DOHH2 (cell line): ENCODE measurements around the gene PSMB1.

Experiments
- EZH2phosphoT487 ChIP-seq: fragments of 200-600 bp; sonication (generic); IDR thresholded peaks from 2 replicates; pipeline ENCODE4 v1.6.1; 2017; ENCODE audit warnings: borderline replicate concordance, mild to moderate bottlenecking, antibody characterized with exemption, low read length, moderate library complexity, mixed read lengths
- TF ChIP-seq, protein P1 (sequence below): fragments of 200-600 bp; sonication (generic); IDR thresholded peaks from one replicate; pipeline ENCODE4 v1.5.1; 2014; ENCODE audit warnings: antibody characterized with exemption, mild to moderate bottlenecking, low read depth, low read length; ENCODE audit not compliant: poor library complexity, severe bottlenecking

DNA sequence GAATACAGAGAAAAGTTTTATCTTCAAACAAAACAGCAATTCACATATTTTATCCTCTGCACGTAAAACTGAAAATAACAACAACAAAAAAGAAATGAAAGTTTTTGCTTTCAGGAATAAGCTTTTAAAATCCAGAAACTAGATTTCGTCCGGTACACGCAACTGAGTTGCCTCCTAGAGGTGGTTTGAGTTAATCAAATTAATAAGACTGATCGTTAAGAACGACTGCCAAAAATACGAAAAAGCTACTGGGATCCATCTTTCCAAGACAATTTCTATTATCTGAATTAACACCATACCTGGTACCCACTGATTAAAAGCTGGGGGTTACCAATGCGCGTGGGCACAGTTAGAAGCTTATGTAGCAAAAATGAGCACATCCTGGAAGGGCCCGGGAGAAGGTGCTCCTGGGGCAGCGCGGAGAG, 30.7 kb upstream of the PSMB1 start:
- TF ChIP-seq, protein P1, sequence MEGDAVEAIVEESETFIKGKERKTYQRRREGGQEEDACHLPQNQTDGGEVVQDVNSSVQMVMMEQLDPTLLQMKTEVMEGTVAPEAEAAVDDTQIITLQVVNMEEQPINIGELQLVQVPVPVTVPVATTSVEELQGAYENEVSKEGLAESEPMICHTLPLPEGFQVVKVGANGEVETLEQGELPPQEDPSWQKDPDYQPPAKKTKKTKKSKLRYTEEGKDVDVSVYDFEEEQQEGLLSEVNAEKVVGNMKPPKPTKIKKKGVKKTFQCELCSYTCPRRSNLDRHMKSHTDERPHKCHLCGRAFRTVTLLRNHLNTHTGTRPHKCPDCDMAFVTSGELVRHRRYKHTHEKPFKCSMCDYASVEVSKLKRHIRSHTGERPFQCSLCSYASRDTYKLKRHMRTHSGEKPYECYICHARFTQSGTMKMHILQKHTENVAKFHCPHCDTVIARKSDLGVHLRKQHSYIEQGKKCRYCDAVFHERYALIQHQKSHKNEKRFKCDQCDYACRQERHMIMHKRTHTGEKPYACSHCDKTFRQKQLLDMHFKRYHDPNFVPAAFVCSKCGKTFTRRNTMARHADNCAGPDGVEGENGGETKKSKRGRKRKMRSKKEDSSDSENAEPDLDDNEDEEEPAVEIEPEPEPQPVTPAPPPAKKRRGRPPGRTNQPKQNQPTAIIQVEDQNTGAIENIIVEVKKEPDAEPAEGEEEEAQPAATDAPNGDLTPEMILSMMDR, result peak; percentile 18
- TF ChIP-seq EZH2phosphoT487, result no peak
